Stimulated activated CD4-positive, alpha-beta T cell treated with anti-CD3 and anti-CD28 coated beads, Interleukin-15, amount 100 ng/mL, for 48 hours (primary cell): Measurements from ENCODE around the gene PCDHB15.
"Not testable (repeated sequence)": the region's sequence is repeated elsewhere in the genome, so short reads cannot be mapped to it uniquely, and the experiment has no call there.

ENCODE experiments used
- DNase-seq, 2 donors: peaks; one replicate each; pipeline ENCODE4 v3.0.0-alpha.2; 2020; ENCODE audit warnings: low read depth in 2 of 2

Gene PCDHB15

DNA sequence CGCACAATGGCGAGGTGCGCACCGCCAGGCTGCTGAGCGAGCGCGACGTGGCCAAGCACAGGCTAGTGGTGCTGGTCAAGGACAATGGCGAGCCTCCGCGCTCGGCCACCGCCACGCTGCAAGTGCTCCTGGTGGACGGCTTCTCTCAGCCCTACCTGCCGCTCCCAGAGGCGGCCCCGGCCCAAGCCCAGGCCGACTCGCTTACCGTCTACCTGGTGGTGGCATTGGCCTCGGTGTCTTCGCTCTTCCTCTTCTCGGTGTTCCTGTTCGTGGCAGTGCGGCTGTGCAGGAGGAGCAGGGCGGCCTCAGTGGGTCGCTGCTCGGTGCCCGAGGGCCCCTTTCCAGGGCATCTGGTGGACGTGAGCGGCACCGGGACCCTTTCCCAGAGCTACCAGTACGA lies 2.2 kb downstream of the PCDHB15 start:
- DNase-seq = not testable (repeated sequence)

DNA sequence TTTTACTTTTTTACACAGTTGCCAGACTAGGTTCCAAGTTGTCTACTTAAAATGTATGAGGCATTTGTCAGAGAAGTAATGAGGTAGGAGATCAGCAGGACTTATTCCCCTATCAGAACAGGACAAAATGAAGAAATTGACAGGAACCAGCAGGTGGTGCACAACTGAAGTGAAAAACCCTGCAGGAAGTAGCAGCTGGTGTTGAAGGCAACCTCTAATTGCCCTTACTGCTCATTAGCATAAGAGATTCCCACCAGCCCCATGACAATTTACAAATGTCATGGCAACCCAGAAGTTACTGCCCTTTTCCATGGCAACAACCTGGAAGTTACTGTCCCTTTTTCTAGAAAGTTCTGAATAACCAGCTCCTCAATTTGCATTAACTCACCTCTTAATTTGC lies 5.4 kb downstream of the PCDHB15 start:
- DNase-seq = no peak

DNA sequence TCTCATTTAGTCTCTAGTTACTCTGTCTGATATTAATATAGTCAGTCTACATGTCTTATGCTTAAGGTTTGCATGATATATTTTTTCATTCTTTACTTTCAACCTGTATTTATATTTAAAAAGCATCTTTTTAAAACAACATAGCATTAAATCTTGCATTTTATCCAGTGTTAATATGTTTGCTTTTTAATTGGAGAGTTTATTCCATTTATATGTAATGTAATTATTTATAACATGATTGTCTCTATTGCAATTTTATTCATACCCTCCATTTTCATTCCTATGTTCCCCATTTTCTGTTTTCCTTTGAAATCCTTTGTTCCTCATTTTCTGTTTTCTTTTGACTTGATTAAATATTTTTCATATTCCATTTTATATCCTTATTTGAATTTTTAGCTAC lies 13.3 kb downstream of the PCDHB15 start:
- no peak for DNase-seq

DNA sequence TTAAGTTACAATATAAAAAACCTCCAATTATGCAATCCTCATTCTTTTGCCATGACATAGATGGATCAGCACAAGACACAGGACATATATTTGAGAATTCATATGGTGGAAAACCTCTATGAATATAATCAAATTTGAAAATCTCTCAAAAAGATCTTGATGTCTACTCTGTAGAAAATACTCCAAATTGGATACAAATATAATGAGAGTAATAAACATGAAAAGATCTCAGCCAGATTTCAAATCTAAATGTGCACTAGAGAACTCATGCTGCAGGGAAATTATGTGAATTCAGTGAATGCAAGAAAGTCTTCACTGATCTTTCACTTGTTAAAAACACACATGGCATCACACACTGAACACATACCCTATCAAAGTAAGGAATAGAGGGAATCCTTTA lies 13.8 kb downstream of the PCDHB15 start:
- DNase-seq = no peak

DNA sequence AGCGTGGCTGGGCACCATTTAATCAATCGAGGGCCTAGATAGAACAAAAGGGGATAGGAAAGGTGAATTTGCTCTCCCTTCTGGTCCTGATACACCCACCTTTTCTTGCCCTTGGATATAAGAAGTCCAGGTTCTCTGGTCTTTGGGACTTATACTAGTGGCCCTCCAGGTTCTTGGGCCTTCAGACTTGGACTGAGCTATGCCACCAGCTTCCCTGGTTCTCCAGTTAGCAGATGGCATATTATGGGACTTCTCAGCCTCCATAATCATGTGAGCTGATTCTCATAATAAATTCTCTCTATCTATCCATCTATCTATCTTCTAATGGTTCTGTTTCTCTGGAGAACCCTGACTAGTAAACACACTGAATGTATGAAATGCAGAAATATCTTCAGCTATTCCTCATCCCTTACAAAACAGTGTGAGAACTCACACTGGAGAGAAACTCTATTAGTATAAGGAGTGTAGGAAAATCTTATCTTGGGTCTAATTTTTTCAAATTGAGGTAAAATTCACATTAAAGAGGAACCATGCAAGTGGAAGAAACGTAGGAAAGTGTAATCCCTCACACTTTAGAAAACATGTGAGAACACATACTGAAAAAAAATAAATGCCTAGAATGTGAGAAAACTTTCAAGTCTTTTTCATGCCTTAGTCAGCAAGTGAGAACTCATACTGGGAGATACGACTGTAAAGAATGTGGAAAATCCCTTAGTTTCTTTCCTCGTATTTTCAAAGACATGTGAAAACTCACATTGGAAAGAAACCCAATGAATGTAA lies 15.5 kb downstream of the PCDHB15 start:
- no peak for DNase-seq

DNA sequence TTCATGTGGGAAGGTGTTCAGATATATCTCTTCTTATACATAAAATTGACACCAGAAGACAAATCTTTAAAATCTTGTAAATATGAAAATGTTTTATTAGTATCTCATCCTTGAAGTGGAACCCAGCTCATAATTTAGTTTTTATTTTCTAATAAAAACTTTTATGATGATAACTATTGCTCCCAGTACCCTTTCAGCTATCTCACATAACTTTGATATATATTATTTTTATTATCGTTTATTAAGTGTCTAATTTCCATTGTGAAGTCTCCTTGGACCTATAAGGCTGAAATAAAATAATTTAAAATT lies 16.0 kb downstream of the PCDHB15 start:
- no peak for DNase-seq

DNA sequence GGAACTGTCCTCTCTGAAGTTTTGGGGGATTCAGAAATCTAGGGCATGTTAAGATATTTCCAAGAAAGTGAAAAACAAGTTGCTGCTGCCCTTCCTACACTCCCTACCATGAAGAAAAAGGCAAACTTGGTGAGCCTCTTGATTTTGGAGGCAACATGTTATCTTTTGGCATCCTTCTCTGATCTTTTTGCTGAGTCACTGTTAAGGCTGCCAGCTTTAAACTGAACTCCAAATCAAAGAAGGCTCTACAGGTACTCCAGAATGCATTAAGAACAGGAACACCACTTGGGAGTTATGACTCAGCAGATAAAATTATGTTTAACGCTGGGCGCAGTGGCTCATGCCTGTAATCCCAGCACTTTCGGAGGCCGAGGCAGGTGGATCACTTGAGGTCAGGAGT lies 24.0 kb downstream of the PCDHB15 start:
- DNase-seq = no peak

DNA sequence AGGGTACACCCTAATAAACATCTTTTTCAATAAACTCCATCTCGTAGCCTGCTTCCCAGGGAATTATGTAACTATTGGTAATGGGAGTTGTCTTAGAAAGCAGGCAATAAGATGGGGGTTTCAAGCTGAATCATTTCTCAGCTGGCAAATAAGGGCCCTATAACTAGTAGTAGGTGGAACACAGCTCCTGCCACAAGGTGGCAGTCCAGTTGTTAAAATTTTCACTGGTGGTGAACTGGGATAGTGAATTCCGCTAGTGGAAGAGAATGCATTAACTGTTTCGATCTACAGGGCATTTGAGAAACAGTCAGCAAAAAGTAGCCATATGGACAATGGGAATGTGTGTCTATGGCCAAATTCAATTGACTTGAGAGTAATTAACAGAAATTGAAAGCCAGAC lies 27.7 kb downstream of the PCDHB15 start:
- no peak for DNase-seq

DNA sequence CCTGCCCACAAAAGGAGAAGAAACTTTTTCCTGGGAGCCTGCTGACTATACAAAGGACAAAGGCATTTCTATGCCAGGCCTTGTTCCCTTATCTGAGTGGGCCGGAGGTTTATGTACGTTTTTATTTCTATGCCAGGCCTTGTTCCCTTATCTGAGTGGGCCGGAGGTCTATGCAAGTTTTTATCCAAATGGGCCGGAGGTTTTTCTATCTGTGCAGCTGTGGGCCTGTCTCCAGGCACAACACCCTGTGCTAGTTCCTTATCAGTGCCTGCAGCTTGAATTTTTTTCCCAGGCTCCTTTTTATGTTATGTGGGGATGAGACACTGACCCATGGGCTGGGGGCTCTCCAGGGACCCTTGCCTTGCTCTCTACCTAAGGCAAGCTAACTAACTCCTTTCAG lies 53.2 kb downstream of the PCDHB15 start:
- DNase-seq = no peak
